Measurements from ENCODE around the gene THRB. TPM values are rescaled to one million over a fixed set of nuclear protein-coding genes. Genes with fewer than 3 reads are reported as not detected.

Gene THRB
- total RNA-seq, 1 donor from 2014 or later, result 0.31 TPM

DNA sequence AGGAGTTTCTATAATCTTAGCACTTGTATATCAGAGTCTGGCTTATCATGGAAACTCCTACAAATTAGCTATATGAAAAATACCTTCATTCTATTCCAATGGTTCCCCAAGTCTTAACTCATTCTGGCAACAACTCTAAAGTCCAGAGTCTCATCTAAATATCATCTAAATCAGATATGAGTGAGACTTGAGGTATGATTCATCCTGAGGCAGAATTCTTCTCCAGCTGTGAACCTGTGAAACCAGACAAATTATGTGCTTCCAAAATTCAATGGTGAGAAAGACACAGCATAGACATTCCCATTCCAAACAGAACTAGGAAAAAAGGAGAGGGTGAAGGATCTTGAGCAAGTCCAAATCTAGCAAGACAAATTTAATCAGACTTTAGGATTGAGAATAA, 138.8 kb downstream of the THRB start:
- H3K9me3 Mint-ChIP-seq, result no peaks in the 10 kb centered on the region
- ATAC-seq (ENCODE audit: low read depth), result no peak
- POLR2A ChIA-PET, result no interaction called here
- no peak for DNase-seq
- no peak overlapping the region for H3K4me3 Mint-ChIP-seq
- no peaks in the 10 kb centered on the region for H3K4me1 Mint-ChIP-seq
- no peak for TF ChIP-seq CTCF (IDR thresholded peaks at IDR 0.05)
- CTCF ChIA-PET, result no interaction called here
- intact Hi-C loops (cut with micrococcal nuclease), result loop anchor here (10.0 kb wide), 1 partner anchor 609 kb away; no protein-coding TSS in a partner anchor
- no peak overlapping the region for H3K27ac Mint-ChIP-seq
- no peaks in the 10 kb centered on the region for H3K36me3 Mint-ChIP-seq (ENCODE audit: low read depth)
- peaks cover 3% of the 10 kb centered on the region for H3K27me3 Mint-ChIP-seq

GRCh38 chr3:24354230-24354629, 140.4 kb downstream of the THRB start:
- Mint-ChIP-seq H3K4me3 (no peak overlapping the region), H3K36me3 (ENCODE audit: low read depth) (no peaks in the 10 kb centered on the region), H3K27ac (no peak overlapping the region), H3K27me3 (peaks cover 3% of the 10 kb centered on the region), H3K4me1 (no peaks in the 10 kb centered on the region), H3K9me3 (no peaks in the 10 kb centered on the region)
- intact Hi-C loops (cut with micrococcal nuclease), result loop anchor here (10.0 kb wide), 1 partner anchor 611 kb away; no protein-coding TSS in a partner anchor
- TF ChIP-seq CTCF (IDR thresholded peaks at IDR 0.05), result no peak
- ATAC-seq (ENCODE audit: low read depth) (no peak), DNase-seq (no peak)
- ChIA-PET POLR2A (no interaction called here), CTCF (no interaction called here)

DNA sequence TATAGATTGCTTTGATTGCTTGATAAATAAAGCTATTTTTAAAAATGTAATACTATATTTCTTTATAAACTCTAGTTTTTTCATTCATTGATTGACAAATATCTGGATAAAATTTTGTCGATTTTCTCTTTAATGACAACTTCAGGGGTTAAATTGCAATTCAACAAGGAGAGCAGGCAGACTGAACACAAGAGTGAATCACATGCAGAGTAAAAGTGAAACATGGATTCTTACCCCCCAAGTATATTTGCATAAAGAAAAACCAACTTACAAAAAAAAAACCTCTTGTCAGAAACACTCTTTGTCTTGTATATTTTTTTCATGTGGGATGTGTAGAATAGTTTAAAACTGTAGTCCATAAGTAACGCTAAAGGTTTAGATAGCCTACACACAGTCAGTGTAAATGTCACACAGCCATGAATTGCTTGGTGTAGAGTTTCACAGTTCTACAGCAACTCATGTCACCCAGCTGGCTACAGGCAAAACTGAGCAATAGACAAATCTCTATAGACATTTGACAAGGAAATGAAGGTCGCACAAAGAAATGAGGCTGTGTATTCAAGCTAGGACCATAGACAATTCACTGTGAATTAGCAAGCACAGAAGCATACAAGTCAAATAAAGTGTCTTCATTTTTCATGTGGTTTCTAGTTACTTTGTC, 141.6 kb downstream of the THRB start:
- H3K4me3 Mint-ChIP-seq, result no peak overlapping the region
- H3K27ac Mint-ChIP-seq, result no peak overlapping the region
- TF ChIP-seq CTCF (IDR thresholded peaks at IDR 0.05), result no peak
- H3K9me3 Mint-ChIP-seq, result no peaks in the 10 kb centered on the region
- no peak for ATAC-seq (ENCODE audit: low read depth)
- H3K27me3 Mint-ChIP-seq, result peaks cover 3% of the 10 kb centered on the region
- no peak for DNase-seq
- ChIA-PET POLR2A (no interaction called here), CTCF (no interaction called here)
- H3K36me3 Mint-ChIP-seq (ENCODE audit: low read depth), result no peaks in the 10 kb centered on the region
- no peaks in the 10 kb centered on the region for H3K4me1 Mint-ChIP-seq
- intact Hi-C loops (cut with micrococcal nuclease), result loop anchor here (10.0 kb wide), 1 partner anchor 612 kb away; no protein-coding TSS in a partner anchor

- DNase-seq (no peak), ATAC-seq (ENCODE audit: low read depth) (no peak)
- intact Hi-C loops (cut with micrococcal nuclease), result loop anchor here (10.0 kb wide), 1 partner anchor 613 kb away; no protein-coding TSS in a partner anchor
- Mint-ChIP-seq H3K27me3 (peaks cover 3% of the 10 kb centered on the region), H3K9me3 (no peaks in the 10 kb centered on the region), H3K36me3 (ENCODE audit: low read depth) (no peaks in the 10 kb centered on the region), H3K4me1 (no peaks in the 10 kb centered on the region), H3K4me3 (no peak overlapping the region), H3K27ac (no peak overlapping the region)
- no peak for TF ChIP-seq CTCF (IDR thresholded peaks at IDR 0.05)
- ChIA-PET CTCF (no interaction called here), POLR2A (no interaction called here)
Measured at GRCh38 chr3:24351779-24352469, 142.7 kb downstream of the THRB start.

DNA sequence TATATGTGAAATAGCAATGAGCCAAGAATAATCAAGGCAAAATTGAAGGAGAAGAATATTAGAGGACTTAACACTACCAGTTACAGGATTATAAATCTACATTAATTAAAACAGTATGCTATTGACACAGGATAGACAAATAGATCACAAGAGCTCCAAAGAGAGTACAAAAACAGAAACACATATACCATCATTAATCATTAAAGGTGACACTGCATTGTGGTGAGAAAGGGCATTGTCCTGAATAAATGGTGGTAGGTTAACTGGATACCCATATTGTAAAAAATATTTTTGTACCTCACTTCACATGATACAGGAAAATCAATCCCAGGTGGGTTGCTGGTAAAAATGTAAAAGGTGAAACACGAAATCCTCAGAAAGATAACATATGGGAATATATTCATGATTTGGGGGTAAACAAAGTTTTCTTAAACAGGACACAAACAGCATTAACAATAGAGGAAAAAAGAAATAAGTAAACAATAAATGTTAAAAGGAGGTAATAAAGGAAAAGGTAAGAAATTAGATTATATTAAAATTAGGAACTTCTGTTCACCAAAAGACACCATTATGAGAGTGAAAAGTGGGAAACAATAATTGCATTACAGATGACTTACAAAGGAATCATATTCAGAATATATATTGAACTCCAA, 145.2 kb downstream of the THRB start:
- ATAC-seq (ENCODE audit: low read depth) (no peak), DNase-seq (no peak)
- ChIA-PET CTCF (no interaction called here), POLR2A (no interaction called here)
- no peak overlapping the region for H3K4me3 Mint-ChIP-seq
- no peaks in the 10 kb centered on the region for H3K4me1 Mint-ChIP-seq
- no peak overlapping the region for H3K27ac Mint-ChIP-seq
- no peaks in the 10 kb centered on the region for H3K9me3 Mint-ChIP-seq
- no peak for TF ChIP-seq CTCF (IDR thresholded peaks at IDR 0.05)
- no peaks in the 10 kb centered on the region for H3K36me3 Mint-ChIP-seq (ENCODE audit: low read depth)
- intact Hi-C loops (cut with micrococcal nuclease), result loop anchor here (10.0 kb wide), 1 partner anchor 615 kb away; no protein-coding TSS in a partner anchor
- no peaks in the 10 kb centered on the region for H3K27me3 Mint-ChIP-seq
